K562 (cell line): ENCODE data around the gene KSR2. TPM values are rescaled to one million over a fixed set of nuclear protein-coding genes. Genes with fewer than 3 reads are reported as not detected.

ENCODE experiments used
- ATAC-seq: fragments of 200-7000 bp; cut with Tn5 transposase; 3 replicates; pipeline ENCODE4 v1.9.1; 2020; ENCODE audit warnings: moderate library complexity
- BruUV-seq: library from RNA; stranded (reverse); fragments of 400-500 nt; replicated peaks from 2 replicates; lab custom pipeline; 2021; lab: Mats Ljungman, UMichigan
- CTCF ChIA-PET: fragments of 300-600 bp; formaldehyde crosslinking; extraction: SDS; loops from one replicate; lab custom pipeline; 2021; ENCODE audit warnings: low intra/inter-chr PET ratio; lab: Yijun Ruan, JAX
- POLR2A ChIA-PET: fragments of 300-600, 350-650 bp; sonication (Branson Sonifier 250); formaldehyde crosslinking; extraction: SDS; loops from one replicate; lab custom pipeline; 2021; ENCODE audit warnings: antibody characterized with exemption, inconsistent platforms; lab: Yijun Ruan, JAX
- DNase-seq, 4 experiments: peaks; one replicate each; pipeline versions ENCODE4 v3.0.0 to v3.0.0-alpha.2; 2011 to 2018; ENCODE audit warnings: low spot score in 3 of 4, mixed read lengths in 3 of 4; ENCODE audit errors: extremely low read depth in 1 of 4
- FAIRE-seq: peaks from 2 replicates; lab custom pipeline; 2011; peaks lifted over from hg19 to GRCh38; lab: Jason Lieb, UNC
- H2AFZ ChIP-seq: 2 replicates; pipeline ENCODE4 v1.6.0; 2011; ENCODE audit warnings: low read depth, low read length, control low read depth, inconsistent platforms
- H3K27ac ChIP-seq: fragments of 200-600 bp; 3 replicates; pipeline ENCODE4 v1.8.0; 2011; ENCODE audit warnings: low read depth, mild to moderate bottlenecking, control low read depth, inconsistent platforms, low read length, moderate library complexity, mixed read lengths; ENCODE audit errors: extremely low read depth
- H3K27me3 ChIP-seq, 2 experiments: fragments of 300-600 bp in 1 of 2; 2 replicates in 1 of 2; 3 replicates in 1 of 2; pipeline versions ENCODE4 v1.6.0 to v1.8.0; 2011; ENCODE audit warnings: inconsistent platforms in 2 of 2, low read length in 2 of 2, mild to moderate bottlenecking in 1 of 2, mixed read lengths in 1 of 2, moderate library complexity in 1 of 2; ENCODE audit not compliant: control insufficient read depth in 2 of 2, insufficient read depth in 2 of 2
- H3K36me3 ChIP-seq: fragments of 300-600 bp; 3 replicates; pipeline ENCODE4 v1.8.0; 2011; ENCODE audit warnings: mild to moderate bottlenecking, low read length, inconsistent platforms; ENCODE audit not compliant: control insufficient read depth, insufficient read depth
- H3K4me1 ChIP-seq, 2 experiments: fragments of 200-600 bp in 1 of 2; replicated peaks in 1 of 2; 2 replicates in 1 of 2; 3 replicates in 1 of 2; pipeline versions ENCODE4 v1.5.1 to v1.8.0; 2011; ENCODE audit warnings: inconsistent platforms in 2 of 2, low read length in 2 of 2, mild to moderate bottlenecking in 1 of 2, mixed read lengths in 1 of 2, moderate library complexity in 1 of 2; ENCODE audit not compliant: control insufficient read depth in 2 of 2, insufficient read depth in 2 of 2
- H3K4me2 ChIP-seq: 2 replicates; pipeline ENCODE4 v1.6.1; 2011; ENCODE audit warnings: low read length, control low read depth, inconsistent platforms, mixed read lengths; ENCODE audit not compliant: insufficient read depth
- H3K4me3 ChIP-seq: fragments of 200-600 bp; sonication (generic), shearing (Covaris generic); 2 replicates; pipeline ENCODE4 v1.5.1; 2016; ENCODE audit warnings: control low read depth, inconsistent platforms
- H3K79me2 ChIP-seq: fragments of 200-600 bp; 3 replicates; pipeline ENCODE4 v1.8.0; 2011; ENCODE audit warnings: low read length, inconsistent platforms; ENCODE audit not compliant: control insufficient read depth, insufficient read depth
- H3K9ac ChIP-seq, 2 experiments: 2 replicates each; pipeline versions ENCODE4 v1.6.0 to v1.6.1; 2011; ENCODE audit warnings: low read depth in 2 of 2, low read length in 2 of 2, control low read depth in 1 of 2, inconsistent platforms in 1 of 2, mild to moderate bottlenecking in 1 of 2, mixed read lengths in 1 of 2; ENCODE audit not compliant: insufficient read depth in 1 of 2
- H3K9me1 ChIP-seq: one replicate; pipeline ENCODE4 v1.6.0; 2011; ENCODE audit warnings: inconsistent platforms, mild to moderate bottlenecking, low read length, moderate library complexity; ENCODE audit not compliant: control insufficient read depth, insufficient read depth
- H3K9me3 ChIP-seq: replicated peaks from 2 replicates; pipeline ENCODE4 v1.5.1; 2011; ENCODE audit warnings: low read depth, low read length, inconsistent platforms; ENCODE audit not compliant: control insufficient read depth, insufficient read depth
- H4K20me1 ChIP-seq: replicated peaks from 2 replicates; pipeline ENCODE4 v1.6.1; 2011; ENCODE audit warnings: low read length, inconsistent platforms, mixed read lengths; ENCODE audit not compliant: control insufficient read depth, insufficient read depth
- CBFB ChIP-seq: sonication (generic); formaldehyde crosslinking; IDR thresholded peaks from 2 replicates; pipeline ENCODE4 v1.4.0; 2020; ENCODE audit warnings: mild to moderate bottlenecking, missing genetic modification reagents
- CTBP1 ChIP-seq: fragments of 450-650 bp; IDR thresholded peaks from 2 replicates; pipeline ENCODE4 v1.6.1; 2016; ENCODE audit warnings: borderline replicate concordance
- E2F4 ChIP-seq: sonication (generic); formaldehyde crosslinking; IDR thresholded peaks from 2 replicates; pipeline ENCODE4 v1.8.0; 2022; ENCODE audit warnings: mild to moderate bottlenecking, low read depth, missing genetic modification reagents
- FOXM1 ChIP-seq, 2 experiments: fragments of 450-650 bp in 1 of 2; sonication (generic) in 1 of 2; formaldehyde crosslinking in 1 of 2; IDR thresholded peaks; 2 replicates each; pipeline versions ENCODE4 v1.6.1 to v1.9.0; 2017 to 2022; ENCODE audit warnings: low read depth in 2 of 2, mild to moderate bottlenecking in 2 of 2, missing genetic modification reagents in 1 of 2, moderate library complexity in 1 of 2
- HDAC8 ChIP-seq: fragments of 450-650 bp; IDR thresholded peaks from 2 replicates; pipeline ENCODE4 v1.6.1; 2016; ENCODE audit warnings: mild to moderate bottlenecking, missing genetic modification characterization, moderate library complexity, missing compliant biosample characterization
- IFI16 ChIP-seq: fragments of 250-450 bp; sonication (Bioruptor Pico); IDR thresholded peaks from 2 replicates; pipeline ENCODE4 v2.1.2; 2022; ENCODE audit warnings: mild to moderate bottlenecking, inconsistent platforms
- MITF ChIP-seq: IDR thresholded peaks from 2 replicates; pipeline ENCODE4 v1.6.1; 2014; ENCODE audit warnings: antibody characterized with exemption
- RAD21 ChIP-seq, 2 experiments: fragments of 250-450 bp in 1 of 2; fragments of 450-650 bp in 1 of 2; sonication (Bioruptor Pico) in 1 of 2; formaldehyde crosslinking in 1 of 2; IDR thresholded peaks in 1 of 2; conservative IDR thresholded peaks in 1 of 2; 2 replicates each; pipeline versions ENCODE4 v1.4.0 to v1.8.0; 2020 to 2022; ENCODE audit warnings: mild to moderate bottlenecking in 2 of 2, moderate library complexity in 1 of 2
- RBM25 ChIP-seq: fragments of 200-400 bp; formaldehyde crosslinking; IDR thresholded peaks from 2 replicates; pipeline ENCODE4 v1.6.1; 2018; ENCODE audit warnings: low read length, low read depth, moderate library complexity; ENCODE audit not compliant: severe bottlenecking
- SRSF3 ChIP-seq: fragments of 200-400 bp; formaldehyde crosslinking; IDR thresholded peaks from 2 replicates; pipeline ENCODE4 v1.6.1; 2016; ENCODE audit warnings: mild to moderate bottlenecking, low read length, moderate library complexity; ENCODE audit not compliant: insufficient read depth
- THAP7 ChIP-seq: fragments of 250-450 bp; sonication (Bioruptor Pico); IDR thresholded peaks from 2 replicates; pipeline ENCODE4 v1.5.0; 2021
- YBX1 ChIP-seq: fragments of 450-650 bp; IDR thresholded peaks from 2 replicates; pipeline ENCODE4 v1.7.1; 2016; ENCODE audit warnings: mild to moderate bottlenecking
- WGBS: fragments of 100-300 bp; shearing (Covaris generic); methylation state at CpG from one replicate; pipeline ENCODE4 v1.1.6; 2016; ENCODE audit warnings: low coverage, mixed read lengths; ENCODE audit not compliant: insufficient coverage; ENCODE audit errors: missing lambda C conversion rate; 5-methylcytosine and 5-hydroxymethylcytosine counted together
- in situ Hi-C: fragments of 300-500 bp; cut with MboI; formaldehyde crosslinking; loops from 4 replicates; pipeline ENCODE4 v1.15.0; 2018; ENCODE audit warnings: inconsistent platforms, mixed read lengths
- intact Hi-C: fragments of 100-400 bp; cut with micrococcal nuclease; formaldehyde crosslinking; loops from 2 replicates; pipeline ENCODE4 v1.14.2; 2022
- polyA plus RNA-seq, 8 experiments: library from polyadenylated mRNA; depleted of rRNA in 4 of 8; stranded (reverse) in 5 of 8; unstranded in 3 of 8; fragments of >200 nt; fragmentation: Nextera tagmentation in 2 of 8; fragmentation: Illumina TruSeq in 1 of 8; extraction: Ambion mirVana in 2 of 8; extraction: Trizol in 1 of 8; gene quantifications; 2 replicates each; pipeline versions ENCODE4 v1.2.1 to v1.2.3, GENCODE V29; 2011 to 2014; ENCODE audit warnings: inconsistent platforms in 1 of 8, missing spikeins in 1 of 8
- total RNA-seq, 7 experiments: library from RNA; depleted of rRNA in 6 of 7; stranded (reverse); fragments of >200 nt in 6 of 7; fragmentation: Illumina TruSeq in 2 of 7; extraction: Trizol in 2 of 7; gene quantifications; 2 replicates each; pipeline versions ENCODE4 v1.2.1 to v1.2.3, GENCODE V29; 2011 to 2021; ENCODE audit warnings: low replicate concordance in 1 of 7

KSR2 gene
- total and polyA plus RNA-seq, 9 of the 15 experiments (the other 6 are each of a cell fraction or from before 2014, with no cell fraction given), result not detected

- FAIRE-seq (no peak), DNase-seq (no peak), ATAC-seq (no peak)
- no peak overlapping the region for H3K4me3 ChIP-seq
- in situ Hi-C loops (no loop called here), intact Hi-C loops (no loop called here)
- no peaks in the 10 kb centered on the region; a peak in 1 of 5 replicates for H3K27me3 ChIP-seq
- H3K9me1 ChIP-seq, result no peaks in the 10 kb centered on the region
- H2AFZ ChIP-seq, result no peak overlapping the region
- H3K9me3 ChIP-seq, result no peaks in the 10 kb centered on the region
- no peak overlapping the region for H3K4me2 ChIP-seq
- TF ChIP-seq HDAC8 (no peak), CTBP1 (no peak), THAP7 (no peak), CBFB (CRISPR knock-in tag) (no peak), RBM25 (no peak), MITF (no peak), FOXM1 (IDR thresholded peaks at IDR 0.05; ENCODE audit: low read depth) (no peak), FOXM1 (CRISPR knock-in tag; IDR thresholded peaks at IDR 0.05; ENCODE audit: low read depth) (no peak), IFI16 (CRISPR knock-in tag) (no peak), SRSF3 (no peak), E2F4 (CRISPR knock-in tag) (no peak), YBX1 (no peak), RAD21 (CRISPR knock-in tag; conservative IDR thresholded peaks at IDR 0.05 in 1 of 2, IDR thresholded peaks at IDR 0.05 in 1 of 2) (no peak)
- H3K79me2 ChIP-seq, result no peaks in the 10 kb centered on the region
- no peaks in the 10 kb centered on the region for H3K36me3 ChIP-seq
- no TSS peak for BruUV-seq
- H4K20me1 ChIP-seq, result no peaks in the 10 kb centered on the region
- ChIA-PET POLR2A (interaction anchor here (1.6 kb wide), 1 partner anchor 9 kb away, joined by 6 read pairs; no protein-coding TSS in a partner anchor), CTCF (no interaction called here)
- no peak overlapping the region for H3K9ac ChIP-seq
- H3K27ac ChIP-seq, result no peak overlapping the region
- no peaks in the 10 kb centered on the region for H3K4me1 ChIP-seq
- 0% methylated on average over 4 of the region's 4 CpGs for WGBS
Observed at GRCh38 chr12:117404203-117404853, 564.5 kb downstream of the KSR2 start.
